Stimulated activated CD4-positive, alpha-beta T cell treated with anti-CD3 and anti-CD28 coated beads, Interleukin-12 subunit alpha, Interleukin-12 subunit beta, amount 100 ng/mL, for 24 hours (primary cell): ENCODE data around the gene SNX9.

ENCODE experiments used
- DNase-seq, 2 experiments: peaks; one replicate each; pipeline ENCODE4 v3.0.0-alpha.2; 2020; ENCODE audit warnings: low read depth in 2 of 2

Gene SNX9

GRCh38 chr6:157804448-157805327, 18.4 kb upstream of the SNX9 start:
- DNase-seq: no peak

GRCh38 chr6:157806131-157806855, 16.8 kb upstream of the SNX9 start:
- DNase-seq: no peak

- DNase-seq: no peak
Observed at GRCh38 chr6:157806856-157807215, 16.2 kb upstream of the SNX9 start.

- no peak for DNase-seq
Observed at GRCh38 chr6:157808405-157808950, 14.6 kb upstream of the SNX9 start.

GRCh38 chr6:157809613-157810012, 13.4 kb upstream of the SNX9 start:
- DNase-seq: no peak

GRCh38 chr6:157811137-157811475, 11.9 kb upstream of the SNX9 start:
- DNase-seq: no peak

GRCh38 chr6:157811476-157812173, 11.4 kb upstream of the SNX9 start:
- no peak for DNase-seq

GRCh38 chr6:157812425-157813171, 10.4 kb upstream of the SNX9 start:
- no peak for DNase-seq

GRCh38 chr6:157813191-157813590, 9.9 kb upstream of the SNX9 start:
- DNase-seq: no peak

GRCh38 chr6:157813750-157814455, 9.1 kb upstream of the SNX9 start:
- no peak for DNase-seq

GRCh38 chr6:157814883-157815282, 8.2 kb upstream of the SNX9 start:
- DNase-seq: no peak

- no peak for DNase-seq
Observed at GRCh38 chr6:157821342-157822033, 1.6 kb upstream of the SNX9 start.

- DNase-seq: no peak
Observed at GRCh38 chr6:157822245-157823000, 623 bp upstream of the SNX9 start.

- peak; percentile 63 to 74 for DNase-seq
Observed at GRCh38 chr6:157823528-157824370, 703 bp downstream of the SNX9 start.

GRCh38 chr6:157825243-157825904, 2.3 kb downstream of the SNX9 start:
- DNase-seq: no peak

- no peak for DNase-seq
Observed at GRCh38 chr6:157830354-157831017, 7.4 kb downstream of the SNX9 start.

- no peak for DNase-seq
Observed at GRCh38 chr6:157831018-157831369, 7.9 kb downstream of the SNX9 start.
